ENCODE measurements around the gene ZNF304.

- no peak for TF ChIP-seq ZBTB33 (CRISPR knock-in tag; IDR thresholded peaks at IDR 0.05)
- TF ChIP-seq RBM22 (IDR thresholded peaks at IDR 0.05; ENCODE audit: low read depth, low read length, poor library complexity, severe bottlenecking), result no peak
Measured at GRCh38 chr19:57334191-57334590, 16.9 kb upstream of the ZNF304 start.
